Mammary epithelial cell (primary cell): Measurements from ENCODE around the gene PARP8.

Experiments
- EZH2 ChIP-seq: IDR thresholded peaks from 2 replicates; pipeline ENCODE4 v1.6.1; 2012; ENCODE audit warnings: low read length, inconsistent platforms, borderline replicate concordance
- TF ChIP-seq, protein P1 (sequence below), 2 donors: IDR thresholded peaks in 1 of 2; conservative IDR thresholded peaks in 1 of 2; 2 replicates each; pipeline ENCODE4 v1.5.1; 2011 to 2012; ENCODE audit warnings: inconsistent platforms in 2 of 2, low read length in 2 of 2, mild to moderate bottlenecking in 2 of 2, control low read depth in 1 of 2, low read depth in 1 of 2; ENCODE audit not compliant: insufficient read depth in 1 of 2; ENCODE audit errors: extremely low read depth in 1 of 2

DNA sequence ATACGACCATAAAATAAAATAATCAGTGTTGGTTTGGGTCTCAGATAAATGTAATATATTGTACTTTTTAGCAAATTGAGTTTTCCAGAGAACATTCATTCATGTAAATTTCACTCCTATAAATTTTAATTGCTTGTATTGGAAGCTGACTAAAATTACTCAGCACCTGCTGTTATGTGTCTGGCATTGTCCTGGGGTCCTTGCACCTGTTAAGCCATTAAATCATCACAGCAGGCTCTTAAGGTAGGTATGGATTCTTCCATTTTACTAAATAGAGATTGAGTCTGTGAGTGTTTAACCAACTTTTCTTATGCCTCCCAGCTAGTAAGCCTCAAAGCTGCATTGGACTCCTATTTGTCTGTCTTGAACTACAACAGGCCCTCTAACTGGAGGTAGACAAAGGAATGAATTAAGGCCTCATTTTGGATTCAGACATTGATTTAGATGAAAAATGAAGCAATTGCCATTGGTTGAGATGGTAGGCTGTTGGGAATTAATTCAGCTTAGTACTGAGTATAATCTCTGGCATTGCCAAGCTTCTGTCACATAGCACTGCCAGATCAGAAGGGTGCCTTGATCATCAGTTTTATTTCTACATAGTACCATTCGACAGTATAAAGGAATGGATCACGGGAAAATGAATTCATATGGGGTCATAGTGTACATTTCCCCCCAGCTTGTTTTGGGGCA is 78.9 kb downstream of the PARP8 start:
- TF ChIP-seq EZH2: no peak
- TF ChIP-seq, protein P1, sequence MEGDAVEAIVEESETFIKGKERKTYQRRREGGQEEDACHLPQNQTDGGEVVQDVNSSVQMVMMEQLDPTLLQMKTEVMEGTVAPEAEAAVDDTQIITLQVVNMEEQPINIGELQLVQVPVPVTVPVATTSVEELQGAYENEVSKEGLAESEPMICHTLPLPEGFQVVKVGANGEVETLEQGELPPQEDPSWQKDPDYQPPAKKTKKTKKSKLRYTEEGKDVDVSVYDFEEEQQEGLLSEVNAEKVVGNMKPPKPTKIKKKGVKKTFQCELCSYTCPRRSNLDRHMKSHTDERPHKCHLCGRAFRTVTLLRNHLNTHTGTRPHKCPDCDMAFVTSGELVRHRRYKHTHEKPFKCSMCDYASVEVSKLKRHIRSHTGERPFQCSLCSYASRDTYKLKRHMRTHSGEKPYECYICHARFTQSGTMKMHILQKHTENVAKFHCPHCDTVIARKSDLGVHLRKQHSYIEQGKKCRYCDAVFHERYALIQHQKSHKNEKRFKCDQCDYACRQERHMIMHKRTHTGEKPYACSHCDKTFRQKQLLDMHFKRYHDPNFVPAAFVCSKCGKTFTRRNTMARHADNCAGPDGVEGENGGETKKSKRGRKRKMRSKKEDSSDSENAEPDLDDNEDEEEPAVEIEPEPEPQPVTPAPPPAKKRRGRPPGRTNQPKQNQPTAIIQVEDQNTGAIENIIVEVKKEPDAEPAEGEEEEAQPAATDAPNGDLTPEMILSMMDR (conservative IDR thresholded peaks at IDR 0.05 in 1 of 2, IDR thresholded peaks at IDR 0.05 in 1 of 2; ENCODE audit: extremely low read depth in 1 of 2, insufficient read depth in 1 of 2, low read depth in 1 of 2, low read length in 2 of 2): no peak
